ENCODE measurements around the gene TKT. TPM values are rescaled to one million over a fixed set of nuclear protein-coding genes. Genes with fewer than 3 reads are reported as not detected.
A peak's percentile ranks its signal among the peaks of the same experiment; 100 is the strongest.

TKT gene
- total RNA-seq, 6 experiments from 2014 or later = 98.9 to 257 (median 146) TPM

- H3K27me3 ChIP-seq = no peaks in the 10 kb centered on the region
- intact Hi-C loops (cut with DNase I) = no loop called here
- DNase-seq = no peak
- no peaks in the 10 kb centered on the region for H3K4me1 ChIP-seq
- ATAC-seq = peak in 1 of 4 donors; percentile 23
- no peak overlapping the region for H3K27ac ChIP-seq
- WGBS (ENCODE audit: insufficient coverage, low coverage, low lambda C conversion rate, missing lambda C conversion rate) = no CpG with 5 or more reads among the region's 9 CpGs
- H3K36me3 ChIP-seq = peaks cover 0 to 7% (median 2%) of the 10 kb centered on the region in 4 donors
- H3K9me3 ChIP-seq = no peaks in the 10 kb centered on the region
- no peak for TF ChIP-seq POLR2A (IDR thresholded peaks at IDR 0.05)
- no peak overlapping the region for H3K4me3 ChIP-seq
These were observed 79.9 kb downstream of the TKT start for GRCh38 chr3:53175613-53176540.

Small RNAs within 50 kb of the gene (small RNA-seq; reads per million reads assigned to genes)
- 0 reads per million in 2 experiments for gene RF00019

Other genes starting within 250 kb of the TKT start
- gene SFMBT1, start 209.9 kb downstream of the TKT start, total RNA-seq = 10 to 100 TPM in 4 of 6 experiments, 1 to 10 TPM in 2; 9.2 to 14.0 (median 10.7) TPM
- 10 to 100 TPM in 4 of 6 experiments, 1 to 10 TPM in 2; 9.3 to 12.4 (median 10.4) TPM for gene RFT1, start 125.6 kb downstream of the TKT start, total RNA-seq
- 1 to 10 TPM; 3.5 to 8.3 (median 5.1) TPM for gene PRKCD, start 94.8 kb downstream of the TKT start, total RNA-seq
- 10 to 100 TPM in 1 of 6 experiments, 1 to 10 TPM in 5; 5.7 to 12.1 (median 7.1) TPM for gene DCP1A, start 91.5 kb upstream of the TKT start, total RNA-seq
- gene CACNA1D, start 238.6 kb upstream of the TKT start, total RNA-seq = 10 to 100 TPM in 2 of 6 experiments, 1 to 10 TPM in 4; 5.5 to 12.7 (median 9.3) TPM

Data from right lobe of liver (tissue), 6 donors.